Glomerular visceral epithelial cell (primary cell): Measurements from ENCODE around the gene ERC2.

Experiments used
- DNase-seq: peaks from one replicate; pipeline ENCODE4 v3.0.0-alpha.2; 2016; ENCODE audit errors: extremely low spot score

Gene ERC2

DNA sequence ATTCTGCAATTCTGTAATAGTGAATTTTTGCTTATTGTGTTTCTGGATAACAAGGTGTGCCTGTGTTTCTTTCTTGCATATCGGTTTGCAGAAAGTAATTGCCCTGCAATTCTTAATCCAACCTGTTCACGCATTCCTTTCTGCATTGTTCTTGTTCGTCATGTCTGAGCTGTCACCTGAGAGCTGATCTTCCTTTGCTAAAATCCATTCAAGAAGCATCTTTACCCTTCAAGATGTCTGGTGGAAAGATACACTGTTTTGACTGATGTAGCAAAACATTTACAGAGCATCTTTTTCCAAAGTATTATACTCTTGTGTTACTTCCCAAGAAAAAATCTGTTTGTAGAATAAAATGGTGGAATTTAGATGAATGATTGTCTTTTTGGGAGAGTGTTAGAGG lies 822.1 kb downstream of the ERC2 start:
- DNase-seq = no peak

DNA sequence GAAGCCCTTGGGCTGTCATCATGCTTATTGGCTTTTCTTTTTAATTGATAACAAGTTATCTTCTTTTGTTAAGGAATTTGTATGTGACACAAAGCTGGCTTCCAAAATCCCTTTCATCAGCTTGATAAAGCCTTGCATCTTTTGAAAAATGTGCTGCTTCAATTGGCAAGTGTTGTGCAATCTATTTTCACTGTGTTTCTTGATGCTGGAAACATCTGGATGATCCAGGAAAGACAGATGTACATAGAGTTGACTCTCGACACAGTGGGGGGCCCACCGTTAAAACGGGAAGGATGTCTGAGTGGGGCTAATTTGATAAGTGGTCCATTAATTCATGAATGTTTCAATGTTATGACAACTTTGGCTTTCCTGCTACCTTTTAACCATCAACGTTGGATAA lies 822.8 kb downstream of the ERC2 start:
- no peak for DNase-seq

DNA sequence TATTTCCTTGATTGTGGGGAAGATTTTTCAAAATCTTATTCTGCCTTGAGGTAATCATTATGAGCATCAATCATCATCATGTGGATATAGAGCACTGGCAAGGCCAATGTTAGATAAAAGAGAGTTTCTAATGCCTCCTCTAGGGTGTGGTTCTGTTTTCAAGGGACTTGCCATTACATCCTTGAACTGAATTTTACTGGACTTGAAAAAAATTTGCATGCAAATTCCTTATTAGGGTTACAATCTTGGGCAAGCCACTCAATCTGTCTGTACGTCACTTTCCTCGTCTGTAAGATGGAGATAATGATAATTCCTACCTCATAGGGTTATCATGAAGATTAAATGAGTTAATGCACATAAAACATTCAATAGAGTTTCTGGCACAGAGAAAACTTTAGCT lies 825.0 kb downstream of the ERC2 start:
- no peak for DNase-seq

DNA sequence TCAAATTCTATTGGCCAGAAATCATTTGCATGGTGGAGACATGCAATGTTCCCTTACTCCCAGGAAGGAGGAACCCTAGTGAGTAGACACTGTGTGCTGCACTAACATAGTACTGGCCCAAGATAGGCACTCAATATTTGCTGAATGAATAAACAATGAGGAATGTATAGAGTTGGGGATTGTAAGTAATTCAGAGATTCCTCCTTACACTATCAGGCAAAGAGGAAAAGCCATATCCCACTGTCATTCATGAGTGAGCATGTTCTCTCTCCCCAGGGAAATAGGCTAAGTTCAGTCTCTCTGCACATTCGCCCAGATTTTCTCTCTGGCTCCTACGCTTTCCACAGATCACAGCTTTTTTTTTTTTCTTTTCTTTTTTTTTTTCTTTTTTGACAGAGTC lies 826.3 kb downstream of the ERC2 start:
- no peak for DNase-seq

DNA sequence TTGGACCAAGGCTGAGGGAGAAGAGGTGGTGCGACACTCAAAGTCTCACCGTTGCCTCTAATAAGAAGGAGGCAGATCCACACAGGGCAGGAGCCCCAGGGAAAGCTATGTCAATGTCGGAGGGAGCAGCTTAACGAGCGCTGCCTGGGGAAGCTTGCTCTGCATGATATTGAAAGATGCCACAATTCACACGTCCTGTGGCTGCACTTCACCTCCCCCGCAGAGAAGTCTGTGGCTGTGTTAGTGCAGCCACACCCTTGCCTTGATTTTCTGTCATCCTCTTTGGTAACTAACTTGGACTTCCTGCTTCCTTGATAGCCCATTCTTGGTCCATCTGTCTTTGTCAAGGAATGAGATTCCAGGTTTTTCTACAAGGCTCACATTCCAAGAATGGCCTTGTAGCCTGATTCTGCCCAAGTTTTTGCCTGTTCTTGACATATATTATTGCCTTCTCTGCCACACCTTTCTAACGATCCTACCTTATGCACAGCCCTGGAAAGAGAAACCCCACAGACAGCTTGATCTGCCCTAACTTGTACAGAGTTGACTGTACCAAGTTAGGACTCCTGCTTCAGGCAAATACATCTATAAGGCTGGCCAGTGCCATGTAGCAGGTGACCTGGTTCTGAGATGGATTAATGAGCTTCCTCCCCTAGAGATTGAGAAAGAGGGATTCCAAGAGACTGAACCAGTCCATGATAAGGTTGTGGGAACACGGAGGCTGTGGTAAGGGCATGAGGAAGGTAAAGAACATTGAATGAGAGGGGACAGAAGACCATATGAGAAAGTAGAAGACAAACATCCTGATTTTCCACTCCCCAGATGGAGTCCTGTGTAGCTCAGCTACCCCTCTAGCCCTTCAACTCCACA lies 828.1 kb downstream of the ERC2 start:
- DNase-seq = no peak

DNA sequence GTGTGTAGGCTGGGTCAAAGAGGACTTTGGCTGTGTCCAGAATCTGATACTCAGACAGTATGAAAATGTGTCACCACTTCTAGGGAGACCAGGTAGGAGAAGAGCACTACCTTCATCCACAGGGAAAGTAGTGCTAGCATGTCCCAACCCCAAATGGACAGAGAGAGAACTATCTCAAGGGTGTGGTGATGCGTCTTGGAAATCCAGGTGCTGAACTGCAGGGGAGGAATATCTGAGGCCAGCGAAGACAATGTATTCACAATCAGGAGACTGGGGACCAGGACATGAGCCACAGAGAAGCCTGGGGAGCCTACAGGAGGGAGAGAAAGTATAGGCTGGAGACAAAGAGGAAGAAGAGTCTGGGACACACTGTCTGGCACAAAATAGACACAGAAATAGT lies 829.1 kb downstream of the ERC2 start:
- no peak for DNase-seq

DNA sequence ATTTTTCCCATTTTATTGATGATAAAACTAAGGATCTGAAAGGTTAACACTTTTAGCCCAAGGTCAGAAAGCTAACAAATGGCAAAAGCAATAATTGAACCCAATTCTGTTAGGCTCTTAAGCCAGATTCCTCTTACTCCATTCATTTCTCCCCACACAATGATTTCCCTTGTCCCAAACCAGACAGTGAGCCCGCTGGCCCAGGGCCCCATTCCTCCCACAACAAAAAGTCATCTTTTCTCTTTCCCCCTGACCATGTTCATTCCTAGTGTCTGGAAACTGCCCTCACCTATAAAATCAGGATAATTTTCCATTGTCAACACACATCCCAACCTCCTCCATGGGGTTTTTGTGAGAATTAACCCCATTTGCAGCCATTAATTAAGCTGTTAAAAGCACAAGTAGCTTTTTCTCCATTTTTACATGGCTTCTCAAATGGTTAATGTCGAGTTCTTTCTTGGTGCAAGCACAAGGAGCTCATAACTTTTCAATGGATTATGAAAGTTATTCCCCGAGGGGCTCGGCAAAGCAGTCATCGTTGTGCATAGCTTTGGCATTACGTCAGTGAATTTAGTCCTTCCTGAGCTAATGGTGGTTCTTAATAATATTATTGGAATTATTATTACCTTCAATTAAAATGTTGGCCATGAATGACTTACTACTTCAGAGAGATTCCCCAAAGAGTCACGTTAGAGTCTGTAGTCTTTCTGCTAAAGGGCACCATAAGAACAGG lies 830.2 kb downstream of the ERC2 start:
- no peak for DNase-seq

DNA sequence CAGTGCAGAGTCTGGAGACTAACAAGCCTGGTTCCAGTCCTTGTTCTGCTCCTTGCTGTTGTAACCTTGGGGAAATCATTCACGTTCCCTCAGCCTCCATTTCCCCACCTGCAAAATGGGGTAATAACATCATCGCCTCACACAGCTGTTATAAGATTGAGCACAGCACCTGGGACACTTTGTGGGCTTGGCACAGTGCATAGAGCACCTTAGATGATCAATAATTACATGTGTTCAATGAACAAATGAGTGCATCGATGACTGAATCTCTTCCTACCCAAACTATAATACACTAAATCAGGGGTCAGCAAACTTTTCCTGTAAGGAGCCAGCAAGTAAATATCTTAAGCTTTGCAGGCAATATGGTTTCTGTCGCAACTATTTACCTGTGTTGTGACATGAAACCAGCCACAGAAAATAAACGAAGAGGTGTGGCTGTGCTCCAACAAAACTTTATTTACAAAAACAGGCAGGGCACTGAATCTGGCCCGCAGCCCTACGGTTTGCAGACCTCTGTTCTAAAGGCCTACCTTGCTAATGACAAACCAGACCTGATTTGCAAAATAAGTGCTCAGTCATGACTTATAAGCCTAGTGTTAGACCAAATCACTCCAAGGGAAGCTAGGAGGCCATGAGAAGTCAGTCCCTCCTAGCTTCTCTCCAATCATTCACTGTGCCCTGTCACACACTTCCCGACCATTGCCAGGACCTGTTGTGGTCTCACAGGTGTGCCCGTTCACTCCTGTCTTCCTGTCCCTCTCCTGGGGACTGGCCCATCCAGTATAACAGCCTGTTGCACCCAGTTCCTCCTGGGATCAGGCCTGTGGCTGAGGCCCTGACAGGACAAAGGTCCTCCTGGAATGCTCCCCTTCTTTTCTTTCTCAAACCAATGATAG lies 831.7 kb downstream of the ERC2 start:
- no peak for DNase-seq

DNA sequence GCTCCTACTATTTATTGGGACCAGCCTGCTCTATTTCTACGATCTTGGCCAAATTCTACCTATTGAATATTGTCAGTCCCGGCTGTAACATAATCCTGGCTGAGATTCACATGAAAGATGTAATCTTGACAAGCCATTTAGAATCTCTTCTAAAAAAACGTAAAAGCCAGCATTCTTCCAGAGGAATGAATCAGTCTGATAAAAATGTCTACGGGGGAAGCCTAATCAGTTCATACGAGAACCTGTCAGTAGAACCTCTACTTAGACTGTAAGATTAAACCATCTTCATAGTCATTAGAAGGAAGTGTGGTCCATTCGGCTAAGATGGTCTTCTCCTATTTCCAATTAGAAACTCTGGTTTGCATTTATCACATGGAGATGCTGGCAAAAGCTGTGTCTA lies 833.9 kb downstream of the ERC2 start:
- DNase-seq = no peak

DNA sequence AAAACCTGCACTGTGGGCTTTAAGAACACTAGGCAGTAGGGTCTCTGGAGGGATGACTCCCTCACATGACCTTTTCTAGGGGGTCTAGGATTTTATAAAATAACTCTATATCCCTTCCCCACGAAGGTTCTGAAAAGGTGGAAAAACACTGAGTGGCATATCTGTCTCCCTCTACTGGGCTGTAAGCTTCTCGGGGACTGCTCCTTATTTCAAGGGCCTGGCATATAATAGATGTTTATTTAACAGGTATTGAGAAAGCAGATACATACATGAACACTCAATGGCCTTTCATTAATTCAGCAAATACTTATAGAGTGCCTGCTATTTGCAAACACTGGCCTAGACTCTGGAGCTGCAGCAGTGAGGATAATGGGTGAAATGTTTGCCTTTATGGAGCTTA lies 834.9 kb downstream of the ERC2 start:
- no peak for DNase-seq

DNA sequence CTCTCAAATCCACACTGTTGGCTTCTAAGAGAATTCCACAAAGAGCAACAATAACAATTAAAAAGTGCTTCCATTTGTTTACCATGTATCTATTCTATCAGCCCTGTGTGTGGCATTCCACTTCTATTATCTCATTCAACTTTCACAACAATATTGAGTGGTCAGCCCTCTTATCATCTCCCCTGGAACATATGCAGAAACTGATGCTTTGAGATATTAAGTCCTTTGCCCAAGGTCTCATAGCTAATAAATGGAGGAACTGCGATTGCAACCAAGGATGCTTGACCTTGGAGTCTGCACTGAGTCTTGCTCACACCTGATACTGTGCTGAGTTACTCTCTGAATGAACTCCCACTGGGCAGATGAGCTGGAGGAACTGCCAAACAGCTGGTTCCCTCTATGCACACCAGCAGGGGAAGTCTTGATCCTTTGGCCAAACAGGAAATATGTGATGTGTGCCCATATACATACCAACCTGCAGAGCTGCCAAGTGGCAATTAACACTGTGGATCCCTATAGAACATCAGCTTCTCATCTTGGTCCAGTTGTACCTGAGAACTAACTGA lies 836.4 kb downstream of the ERC2 start:
- no peak for DNase-seq

DNA sequence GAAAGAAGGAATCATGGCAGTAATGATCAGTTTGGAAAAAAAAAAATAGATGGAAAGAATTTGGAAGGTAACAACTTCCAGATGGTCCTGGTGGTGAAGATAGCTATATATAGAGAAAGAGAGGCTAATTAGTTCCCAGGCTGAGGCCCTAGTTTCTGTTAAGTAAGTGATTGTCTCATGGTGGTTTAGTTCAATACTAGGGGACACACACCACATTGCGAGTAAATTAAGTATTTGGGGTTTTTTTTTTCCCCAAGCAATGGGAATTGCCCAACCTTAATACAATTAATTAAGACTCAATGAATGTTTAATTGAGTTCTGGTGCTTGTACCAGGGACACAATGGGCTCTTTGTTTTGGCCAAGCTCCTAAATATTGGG lies 837.4 kb downstream of the ERC2 start:
- no peak for DNase-seq

DNA sequence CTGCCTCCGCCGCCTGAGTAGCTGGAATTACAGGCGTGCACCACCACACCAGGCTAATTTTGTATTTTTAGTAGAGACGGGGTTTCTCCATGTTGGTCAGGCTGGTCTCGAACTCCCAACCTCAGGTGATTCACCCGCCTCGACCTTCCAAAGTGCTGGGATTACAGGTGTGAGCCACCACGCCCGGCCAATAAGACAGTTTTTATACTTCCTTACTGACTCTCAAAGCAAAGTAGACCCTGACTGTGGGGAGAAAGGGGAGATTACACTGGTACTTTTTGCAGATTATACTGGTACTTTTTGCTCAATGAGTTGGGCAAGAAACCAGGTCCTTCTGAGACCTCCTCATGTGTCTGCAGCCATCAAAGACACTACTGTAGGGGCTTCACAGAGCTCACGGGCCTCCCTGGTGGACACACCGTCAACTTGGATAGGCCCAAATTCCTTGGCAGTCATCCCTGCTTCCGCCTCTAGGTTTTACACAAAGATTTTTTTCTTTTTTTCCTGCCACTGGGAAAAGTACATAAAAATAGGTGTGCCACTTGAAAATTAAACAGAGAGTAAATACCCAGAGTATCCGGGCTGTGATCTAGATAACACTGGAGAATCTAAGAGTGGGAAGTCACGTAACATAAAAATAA lies 837.9 kb downstream of the ERC2 start:
- no peak for DNase-seq

DNA sequence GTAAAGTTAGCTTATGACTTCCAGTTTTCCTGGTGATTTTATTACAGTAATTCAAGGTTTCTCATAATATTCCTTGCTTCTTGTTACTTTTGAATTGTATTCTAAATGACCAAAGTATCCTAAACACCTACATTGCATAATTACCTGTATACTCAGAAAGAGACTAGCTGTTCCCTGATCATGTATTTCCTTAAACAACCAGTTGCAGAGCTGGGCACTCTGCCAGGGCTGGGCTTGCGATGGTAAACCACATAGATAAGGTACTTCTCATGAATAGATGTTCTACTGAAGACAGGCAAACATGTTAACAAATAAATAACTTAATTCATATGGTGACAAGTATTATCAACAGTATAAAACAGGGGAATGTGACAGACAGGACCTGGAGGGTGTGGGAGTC lies 838.8 kb downstream of the ERC2 start:
- DNase-seq = no peak

DNA sequence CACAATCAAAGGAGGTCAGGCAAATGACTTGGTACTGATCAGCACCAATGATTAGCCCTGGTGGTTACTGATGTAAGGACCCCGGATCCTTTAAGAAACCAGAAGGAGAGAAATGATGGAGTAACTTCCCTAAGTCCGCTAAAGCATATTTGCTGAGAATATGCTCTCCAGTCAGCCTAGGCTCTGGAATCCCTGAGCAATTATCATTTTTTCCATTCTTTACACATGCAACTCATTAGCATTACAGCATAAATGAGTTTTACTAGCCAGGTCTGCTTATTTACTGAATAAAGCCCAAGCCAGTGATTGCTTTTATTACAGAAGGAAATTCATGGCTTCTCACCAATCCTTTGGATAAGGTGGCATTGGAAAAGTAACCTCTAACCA lies 842.0 kb downstream of the ERC2 start:
- no peak for DNase-seq

DNA sequence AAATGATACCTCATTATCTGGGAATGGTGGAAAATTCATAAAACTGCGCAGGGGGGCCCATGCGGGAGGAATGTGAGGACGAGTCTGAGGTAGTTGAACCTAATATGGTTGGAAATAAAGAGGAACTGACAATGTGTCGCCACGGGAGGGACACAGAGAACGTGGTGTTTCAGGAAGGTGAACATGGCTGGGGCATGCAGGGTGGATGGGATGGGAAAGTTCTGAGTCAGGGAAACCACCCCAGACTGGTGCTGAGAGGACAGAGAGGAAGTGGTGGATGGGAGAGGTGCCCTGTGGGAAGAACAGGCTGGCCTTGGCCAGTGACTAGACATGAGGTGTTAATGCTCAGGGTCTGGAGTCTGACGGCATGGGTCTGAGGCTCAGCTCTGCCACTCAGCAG lies 844.0 kb downstream of the ERC2 start:
- DNase-seq = peak; percentile 81

DNA sequence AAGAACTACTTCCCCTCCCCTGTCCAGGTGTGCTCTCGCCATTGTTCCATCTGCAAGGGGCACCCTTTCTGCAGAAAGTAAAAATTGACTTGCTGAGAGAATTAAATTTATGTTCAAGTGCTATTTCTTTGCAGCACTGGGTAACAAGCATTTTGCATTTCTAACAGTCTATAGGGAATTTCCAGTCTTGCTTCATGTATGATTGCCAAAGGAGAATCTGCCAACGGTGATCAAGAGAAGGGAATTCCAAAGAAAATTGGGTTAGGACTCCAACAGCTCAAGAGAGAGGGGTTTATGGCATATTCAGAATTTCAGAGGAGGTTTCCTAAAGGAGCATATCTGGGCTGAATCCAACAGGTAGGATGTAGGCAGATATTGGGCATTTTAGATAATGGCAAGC lies 844.5 kb downstream of the ERC2 start:
- DNase-seq = no peak

DNA sequence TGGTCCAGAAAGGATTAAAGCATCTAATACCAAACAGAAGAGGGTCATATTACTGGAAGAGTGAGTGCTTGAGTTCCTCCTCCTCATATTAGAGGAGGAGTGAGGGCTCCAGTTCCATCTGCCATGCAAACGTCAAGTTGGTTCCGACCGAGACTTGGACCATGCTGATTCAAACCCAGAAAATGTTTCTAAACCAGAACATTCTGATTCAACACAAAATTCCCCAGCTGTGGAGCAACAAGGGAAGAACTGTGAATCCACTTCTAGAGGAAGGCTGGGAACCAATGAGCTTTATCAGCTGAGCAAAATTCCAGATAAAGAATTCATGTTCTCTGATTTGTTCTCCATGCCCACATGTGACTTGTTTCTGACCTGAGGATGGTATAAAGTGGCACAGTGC lies 845.5 kb downstream of the ERC2 start:
- no peak for DNase-seq

DNA sequence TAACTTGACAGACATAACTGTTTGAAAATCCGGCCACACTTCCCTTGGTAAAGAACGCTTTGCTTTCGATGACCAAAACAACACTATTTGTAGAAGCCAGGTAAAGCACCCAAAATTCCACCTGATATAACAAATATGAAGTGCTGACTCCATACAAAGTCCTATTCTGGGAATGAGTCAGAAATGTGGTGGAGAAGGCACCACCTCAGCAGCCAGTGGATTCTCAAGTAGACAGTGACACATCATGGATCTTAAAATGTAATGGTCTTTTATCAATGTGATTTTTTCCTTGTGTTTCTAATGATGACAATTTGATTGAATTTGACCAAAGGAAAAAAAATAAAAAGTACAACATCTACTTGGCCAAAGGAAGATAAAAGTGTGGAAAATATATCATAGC lies 846.2 kb downstream of the ERC2 start:
- peak; percentile 50 for DNase-seq

DNA sequence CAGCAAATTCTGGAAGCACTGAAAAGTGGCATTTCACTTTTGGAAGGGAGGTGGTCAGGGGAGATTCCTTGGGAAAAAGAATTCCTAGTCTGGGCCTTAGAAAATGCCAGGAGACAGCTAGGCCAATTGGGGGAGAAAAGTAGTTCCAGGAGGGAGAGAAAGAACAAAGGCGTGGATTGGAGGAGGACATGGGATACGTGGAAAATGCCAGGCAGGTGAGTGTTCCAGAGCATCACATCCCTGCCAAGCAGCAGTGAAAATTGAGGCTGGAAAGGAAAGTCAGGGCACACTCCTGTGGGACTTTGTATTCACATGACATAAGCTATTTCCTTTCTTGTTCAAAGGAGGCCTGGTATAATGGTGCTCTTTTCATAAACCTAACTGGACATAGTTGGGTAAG lies 846.6 kb downstream of the ERC2 start:
- no peak for DNase-seq

DNA sequence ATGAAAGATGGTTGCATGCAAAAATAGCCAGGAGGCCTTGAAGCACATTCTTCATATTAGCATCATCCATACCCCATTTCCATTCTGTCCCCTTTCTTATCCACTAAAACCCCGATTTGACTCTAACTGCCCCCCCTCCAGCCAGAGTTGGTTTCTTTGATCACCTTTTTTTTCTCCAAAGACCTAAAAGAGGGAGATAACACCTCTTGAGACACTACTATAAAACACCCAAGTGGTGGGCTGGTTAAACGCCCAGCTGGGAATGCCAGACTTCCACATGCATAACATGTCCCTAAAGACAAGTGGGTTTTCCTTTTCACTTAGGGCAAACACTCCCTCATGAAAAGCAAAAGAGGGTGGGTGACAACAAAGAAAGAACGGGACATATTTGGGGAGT lies 847.2 kb downstream of the ERC2 start:
- no peak for DNase-seq
